22Rv1 (cell line): ENCODE results near the gene ARHGAP33.

Experiments used
- H3K27ac ChIP-seq: fragments of 450-650 bp; 2 replicates; pipeline ENCODE4 v1.5.1; 2017
- ZFX ChIP-seq: fragments of 450-650 bp; IDR thresholded peaks from 2 replicates; pipeline ENCODE4 v1.6.1; 2017; ENCODE audit warnings: antibody characterized with exemption, borderline replicate concordance
- TF ChIP-seq, protein P1 (sequence below): fragments of 450-650 bp; IDR thresholded peaks from 2 replicates; pipeline ENCODE4 v1.5.1; 2017; ENCODE audit warnings: mild to moderate bottlenecking

The ARHGAP33 gene

DNA sequence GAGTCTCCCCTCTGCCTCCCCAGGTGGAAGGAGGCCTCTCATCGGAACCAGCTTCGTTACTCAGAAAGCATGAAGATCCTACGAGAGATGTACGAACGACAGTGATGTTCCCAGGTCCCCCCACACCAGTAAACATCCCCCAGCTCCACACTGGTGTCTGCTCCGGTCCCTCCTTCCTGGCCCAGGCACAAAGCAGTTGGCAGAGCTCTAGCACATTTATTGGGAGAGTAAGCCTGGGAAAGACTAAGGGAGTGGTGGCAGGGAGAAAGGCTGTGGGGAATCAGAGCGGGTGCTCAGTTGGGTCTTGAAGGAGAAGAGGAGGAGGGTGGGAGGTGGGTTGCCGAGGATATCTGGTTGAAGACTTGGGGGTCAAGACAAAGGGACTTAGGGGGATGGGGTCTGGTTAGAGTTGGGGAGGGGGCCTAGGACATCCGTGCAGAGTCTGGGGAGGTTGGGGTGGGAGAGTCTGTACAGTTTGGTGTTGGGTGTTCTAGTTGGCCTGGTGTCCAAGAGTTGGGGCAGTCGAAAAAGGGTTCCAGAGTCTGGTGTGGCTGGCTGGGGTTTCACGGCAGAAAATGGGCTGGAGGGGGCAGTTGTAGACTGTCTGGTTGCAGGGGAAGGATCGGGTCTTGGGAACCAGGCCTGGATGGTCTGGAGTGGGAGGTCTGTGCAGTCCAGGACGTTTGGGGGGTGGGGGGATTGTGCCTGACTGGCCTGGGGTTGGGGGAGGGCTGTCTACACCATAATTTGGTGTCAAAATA lies 20.8 kb upstream of the ARHGAP33 start:
- H3K27ac ChIP-seq: peak overlapping the region; percentile 97
- TF ChIP-seq ZFX: no peak
- TF ChIP-seq, protein P1, sequence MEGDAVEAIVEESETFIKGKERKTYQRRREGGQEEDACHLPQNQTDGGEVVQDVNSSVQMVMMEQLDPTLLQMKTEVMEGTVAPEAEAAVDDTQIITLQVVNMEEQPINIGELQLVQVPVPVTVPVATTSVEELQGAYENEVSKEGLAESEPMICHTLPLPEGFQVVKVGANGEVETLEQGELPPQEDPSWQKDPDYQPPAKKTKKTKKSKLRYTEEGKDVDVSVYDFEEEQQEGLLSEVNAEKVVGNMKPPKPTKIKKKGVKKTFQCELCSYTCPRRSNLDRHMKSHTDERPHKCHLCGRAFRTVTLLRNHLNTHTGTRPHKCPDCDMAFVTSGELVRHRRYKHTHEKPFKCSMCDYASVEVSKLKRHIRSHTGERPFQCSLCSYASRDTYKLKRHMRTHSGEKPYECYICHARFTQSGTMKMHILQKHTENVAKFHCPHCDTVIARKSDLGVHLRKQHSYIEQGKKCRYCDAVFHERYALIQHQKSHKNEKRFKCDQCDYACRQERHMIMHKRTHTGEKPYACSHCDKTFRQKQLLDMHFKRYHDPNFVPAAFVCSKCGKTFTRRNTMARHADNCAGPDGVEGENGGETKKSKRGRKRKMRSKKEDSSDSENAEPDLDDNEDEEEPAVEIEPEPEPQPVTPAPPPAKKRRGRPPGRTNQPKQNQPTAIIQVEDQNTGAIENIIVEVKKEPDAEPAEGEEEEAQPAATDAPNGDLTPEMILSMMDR: no peak

DNA sequence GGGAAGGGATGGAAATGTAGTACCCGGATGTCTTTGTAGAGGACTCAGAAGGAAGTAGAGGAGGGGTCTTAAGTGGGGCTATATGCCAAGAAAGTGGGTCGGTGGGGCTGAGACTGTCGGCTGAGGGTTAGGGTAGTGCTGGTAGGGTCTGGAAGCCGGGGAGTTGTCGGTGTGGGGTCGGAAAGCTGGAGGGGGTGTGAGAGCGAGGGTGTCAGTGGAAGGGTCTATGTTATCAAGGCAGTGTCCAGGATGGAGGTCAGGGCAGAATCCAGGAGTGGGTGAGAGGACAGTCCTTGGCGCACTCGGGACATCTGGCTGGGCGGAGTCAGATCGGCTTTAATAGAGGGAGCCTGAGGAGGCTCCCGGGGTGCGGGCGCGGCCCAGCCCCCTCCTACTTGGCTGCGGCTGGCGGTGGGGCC lies 20.2 kb upstream of the ARHGAP33 start:
- TF ChIP-seq ZFX: no peak
- TF ChIP-seq, protein P1: no peak
- H3K27ac ChIP-seq: peak overlapping the region; percentile 97

DNA sequence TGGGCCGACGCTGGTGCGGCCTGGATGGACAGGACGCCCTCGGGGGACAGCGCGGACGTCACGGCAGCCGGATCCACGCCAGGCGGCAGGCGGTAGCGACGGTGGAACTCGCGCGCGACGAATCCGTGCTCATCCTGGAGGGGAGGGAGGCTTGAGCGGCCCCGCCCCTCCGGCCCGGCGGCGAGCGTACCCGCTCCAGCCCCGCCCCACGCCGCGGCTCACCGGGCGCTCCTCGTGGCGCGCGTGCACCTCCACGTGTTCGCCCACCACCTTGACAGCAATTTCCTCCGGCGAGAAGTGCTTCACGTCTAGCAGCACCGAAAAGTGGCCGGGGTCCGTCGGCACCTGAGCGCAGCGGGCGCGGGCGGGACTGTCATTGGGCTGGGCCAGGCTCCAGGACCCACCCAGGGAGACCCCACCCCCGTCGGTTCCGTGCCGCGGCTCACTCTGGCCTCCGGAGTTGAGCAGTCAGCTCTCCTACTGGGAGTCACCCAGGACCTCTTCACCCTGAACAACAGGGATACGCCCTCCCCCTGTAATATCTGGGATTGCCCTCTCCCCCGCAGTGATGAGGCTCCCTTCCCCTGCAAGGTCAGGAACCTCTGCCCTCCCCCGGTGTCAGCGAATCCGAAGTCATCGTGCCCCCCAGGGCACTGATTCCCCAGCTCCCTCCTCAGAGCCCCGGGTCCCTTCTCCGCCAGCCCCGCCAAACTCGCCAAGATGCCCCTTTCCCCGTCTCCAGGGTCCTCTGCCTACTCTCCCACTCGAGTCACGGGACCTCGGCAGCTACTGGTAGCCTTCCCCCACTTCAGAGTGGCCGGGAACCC lies 19.6 kb upstream of the ARHGAP33 start:
- TF ChIP-seq ZFX: no peak
- TF ChIP-seq, protein P1: no peak
- H3K27ac ChIP-seq: peak overlapping the region; percentile 97

DNA sequence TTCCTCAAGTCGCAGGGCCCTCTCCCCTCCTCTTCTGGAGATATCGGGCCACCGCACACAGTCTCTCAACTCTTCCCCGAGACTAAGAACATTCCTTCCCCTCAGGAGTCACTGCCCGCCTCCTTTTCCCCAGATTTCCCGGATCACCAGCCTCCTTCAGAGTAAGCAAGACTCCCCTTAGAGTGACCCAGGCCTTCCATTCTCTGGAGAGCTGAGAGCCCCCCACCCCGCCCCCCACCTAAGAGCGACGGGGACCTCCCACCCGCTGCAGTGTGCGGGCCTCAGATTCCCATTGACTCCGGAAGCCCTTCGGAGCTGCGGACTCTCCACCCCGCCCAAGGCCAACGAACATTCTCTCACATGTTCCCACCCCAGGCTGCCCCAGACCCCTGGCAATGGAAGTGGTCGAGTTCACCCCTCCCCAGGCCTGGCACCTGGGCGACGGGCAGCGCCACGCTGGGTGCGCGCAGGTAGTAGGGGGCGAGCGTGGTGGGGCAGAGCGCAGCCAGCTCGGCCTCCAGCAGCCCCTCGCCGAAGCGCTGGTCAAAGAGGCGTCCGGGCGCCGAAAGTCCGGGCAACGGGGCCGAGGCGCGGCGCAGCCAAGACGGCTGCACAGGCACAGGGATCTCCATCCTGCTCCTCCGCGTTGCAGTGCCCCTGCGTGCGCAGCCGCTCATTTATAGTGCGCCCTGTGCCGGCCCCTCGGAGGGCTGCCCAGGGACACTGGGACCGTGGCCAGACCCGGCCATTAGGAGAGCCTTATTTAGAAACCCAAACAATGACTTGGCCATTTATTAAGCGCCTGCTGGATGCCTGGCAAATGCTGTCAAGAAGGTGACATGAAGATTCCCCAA lies 18.8 kb upstream of the ARHGAP33 start, which contains the start of gene HSPB6:
Gene HSPB6, minus strand, starts transcription at position 653 of the 854 bp plus-strand sequence. Its CDS starts 21 bp downstream, at position 632.
- TF ChIP-seq ZFX: no peak
- TF ChIP-seq, protein P1: no peak
- H3K27ac ChIP-seq: peak within 1 kb of the TSS; percentile 97

DNA sequence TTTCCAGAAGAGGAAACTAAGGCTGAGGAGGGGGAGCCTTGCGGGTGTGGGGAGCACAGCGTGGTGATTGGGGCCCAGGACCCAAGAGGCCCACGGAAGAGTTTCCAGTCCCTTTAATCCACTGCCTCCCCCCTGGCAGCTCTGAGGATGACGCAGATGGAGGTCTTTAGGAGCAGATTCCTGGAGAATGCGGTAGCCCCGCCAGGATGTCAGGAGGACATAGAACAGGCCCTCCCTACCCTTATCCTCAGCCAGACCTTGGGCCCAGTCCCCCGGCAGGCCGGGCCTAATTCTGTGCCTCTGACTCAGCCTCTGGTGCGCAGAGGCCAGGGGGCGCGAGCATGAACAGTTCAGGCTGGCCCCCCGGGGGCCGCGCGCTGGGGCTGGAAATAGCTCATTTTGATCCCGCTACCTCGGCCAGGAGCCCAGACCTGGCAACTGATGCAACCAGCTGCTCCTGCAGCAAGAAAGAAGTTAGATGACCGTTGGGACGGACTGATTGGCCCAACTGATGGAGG lies 18.1 kb upstream of the ARHGAP33 start:
- TF ChIP-seq, protein P1: no peak
- no peak for TF ChIP-seq ZFX
- H3K27ac ChIP-seq: peak overlapping the region; percentile 97

DNA sequence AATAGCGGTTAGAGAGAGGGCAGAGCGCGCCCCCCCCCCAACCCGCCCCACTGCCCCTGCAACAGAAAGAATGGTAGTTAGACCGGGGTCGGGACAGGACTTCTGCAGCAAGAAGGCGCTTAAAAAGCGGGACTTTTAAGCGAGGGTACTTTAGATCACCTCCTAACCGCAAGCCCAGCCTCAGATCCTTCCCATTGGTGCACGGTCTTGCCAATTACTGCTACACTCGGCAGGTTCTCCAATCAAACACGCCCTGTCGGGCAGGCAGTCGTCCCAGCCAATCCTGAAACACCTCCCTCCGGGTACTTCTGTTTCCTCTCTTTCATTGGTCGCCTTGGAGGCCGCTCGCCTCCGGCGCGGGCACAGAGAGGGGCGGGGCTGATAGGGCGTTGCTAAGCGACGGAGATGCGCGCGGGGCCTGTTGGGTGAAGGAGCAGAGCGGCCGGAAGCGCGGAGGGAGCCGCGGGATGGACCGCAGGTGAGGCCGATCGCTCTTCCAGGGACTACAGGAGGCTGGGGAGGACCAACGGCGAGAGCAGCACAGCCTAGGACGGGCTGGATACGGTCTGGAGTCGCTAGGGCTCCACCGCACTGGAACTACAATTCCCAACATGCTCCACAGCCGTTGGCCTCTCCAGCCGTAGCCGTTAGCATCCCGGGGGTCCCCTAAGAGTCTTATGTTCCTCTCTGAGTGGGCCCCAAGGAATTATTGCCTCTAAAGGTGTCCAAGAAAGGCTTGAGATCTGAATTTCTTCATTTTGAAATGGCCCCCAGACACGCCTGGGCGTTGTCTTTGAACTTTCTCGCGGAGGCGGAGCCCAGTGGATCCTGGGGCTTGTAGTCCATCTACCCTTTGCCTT lies 17.4 kb upstream of the ARHGAP33 start, which contains the start of gene PROSER3:
Gene PROSER3, plus strand, starts transcription at position 428 of the 860 bp plus-strand sequence. Its CDS starts 40 bp downstream, at position 468.
- no peak for TF ChIP-seq ZFX
- TF ChIP-seq, protein P1: no peak
- H3K27ac ChIP-seq: peak within 1 kb of the TSS; percentile 97
